Stimulated activated CD8-positive, alpha-beta memory T cell treated with anti-CD3 and anti-CD28 coated beads, Interleukin-15, amount 100 ng/mL, for 48 hours (primary cell): Measurements from ENCODE around the gene GRIK4.

Source experiments
- DNase-seq, 2 donors: peaks; one replicate each; pipeline ENCODE4 v3.0.0-alpha.2; 2020; ENCODE audit warnings: low read depth in 2 of 2

GRIK4 gene

DNA sequence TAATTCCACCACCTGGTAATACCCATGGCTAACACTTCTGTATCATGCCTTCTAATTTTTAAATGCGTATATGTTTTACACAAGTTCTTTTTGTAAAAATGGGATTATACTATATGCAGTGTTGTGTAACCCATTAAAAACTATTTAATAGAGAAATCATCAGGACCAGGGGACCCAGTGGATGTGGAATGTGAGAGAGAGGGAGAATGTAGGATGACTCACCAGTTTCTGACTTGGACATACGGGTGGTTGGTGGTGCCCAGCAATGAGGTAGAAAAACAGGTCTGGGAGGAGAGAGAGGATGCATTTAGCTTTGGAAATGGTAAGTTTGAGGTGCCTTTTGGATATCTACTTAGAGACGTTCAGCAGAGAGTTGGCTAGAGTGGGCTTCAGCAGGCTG is 400.4 kb downstream of the GRIK4 start:
- no peak for DNase-seq

DNA sequence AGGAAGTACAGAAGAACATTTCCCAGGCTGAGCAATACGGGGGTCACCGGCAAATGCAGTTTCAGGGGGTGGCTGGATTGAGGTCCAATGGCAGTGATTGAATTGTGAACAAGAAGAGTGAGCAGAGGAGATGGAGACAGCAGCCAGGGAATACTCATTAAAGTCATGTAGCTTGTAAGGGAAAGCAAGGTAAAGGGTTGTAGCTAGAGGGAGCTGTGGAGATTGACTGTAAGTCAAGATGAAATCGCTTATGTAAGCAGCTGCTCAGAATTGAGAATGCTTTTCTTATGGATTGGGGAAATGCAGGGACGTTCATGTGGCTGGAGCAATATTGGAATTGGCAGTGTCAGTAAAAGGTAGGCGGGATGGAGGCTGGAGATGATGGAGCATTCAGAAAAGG is 401.0 kb downstream of the GRIK4 start:
- no peak for DNase-seq

GRCh38 chr11:120912915-120913314 is 401.4 kb downstream of the GRIK4 start:
- no peak for DNase-seq

DNA sequence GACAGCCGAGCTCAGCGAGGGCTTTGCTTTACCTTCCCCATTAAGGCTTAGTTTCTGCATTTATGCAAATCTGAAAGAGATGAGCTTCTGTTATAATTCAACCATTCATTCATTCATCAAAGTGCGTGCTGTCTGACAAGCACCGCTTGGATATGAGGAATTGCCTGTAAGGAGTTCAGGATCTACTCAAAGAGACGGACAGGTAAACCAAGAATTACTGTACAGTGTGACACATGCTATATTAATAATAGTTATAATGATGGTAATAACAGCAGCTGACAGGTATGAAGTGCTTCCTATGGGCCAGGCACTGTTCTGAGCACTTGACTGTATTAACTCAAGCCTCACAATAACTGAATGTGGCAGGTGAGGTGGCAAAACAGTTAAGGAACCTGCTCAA is 402.5 kb downstream of the GRIK4 start:
- DNase-seq = no peak

GRCh38 chr11:120914601-120915000 is 403.1 kb downstream of the GRIK4 start:
- DNase-seq = no peak

- DNase-seq = no peak
Observed at GRCh38 chr11:120917559-120918239, 406.2 kb downstream of the GRIK4 start.

- DNase-seq = no peak
Observed at GRCh38 chr11:120918257-120918656, 406.7 kb downstream of the GRIK4 start.

DNA sequence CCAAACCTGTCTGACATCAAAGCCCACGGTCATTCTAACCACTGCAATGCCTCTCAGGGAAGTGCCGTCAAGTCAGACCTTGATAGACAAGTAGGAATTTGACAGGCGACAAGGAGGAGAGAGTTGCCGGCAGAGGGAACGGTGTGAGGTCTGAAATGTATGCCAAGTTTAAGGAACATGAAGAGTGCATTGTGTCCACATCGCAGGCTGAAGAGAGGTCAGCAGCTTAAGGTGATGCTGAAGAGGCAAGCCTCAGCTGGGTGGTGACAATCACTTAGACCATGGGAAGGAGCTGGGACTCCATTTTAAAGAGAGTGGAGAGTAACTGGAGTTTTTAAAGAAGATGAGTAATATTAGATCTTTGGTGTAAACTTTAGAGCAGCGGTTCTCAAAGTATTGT is 407.5 kb downstream of the GRIK4 start:
- DNase-seq = no peak

DNA sequence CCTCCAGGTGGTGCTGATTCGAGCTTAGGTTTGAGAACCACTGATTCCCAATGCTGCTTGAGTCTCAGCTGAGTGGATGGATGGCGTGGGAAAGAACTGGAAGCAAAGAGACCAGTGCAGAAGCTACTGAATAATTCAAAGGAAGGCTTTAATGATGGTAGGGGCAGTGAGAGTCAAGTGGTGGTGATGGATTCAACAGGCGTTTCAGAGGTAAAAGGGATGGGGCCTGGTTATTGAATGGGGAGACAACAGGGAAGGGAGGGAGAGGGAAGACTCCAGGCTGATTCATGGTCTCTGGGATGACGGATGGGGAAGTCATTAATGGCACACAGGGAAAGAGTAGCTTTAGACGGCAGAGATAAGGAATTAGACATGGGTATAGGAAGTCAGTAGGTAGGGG is 408.0 kb downstream of the GRIK4 start:
- no peak for DNase-seq

DNA sequence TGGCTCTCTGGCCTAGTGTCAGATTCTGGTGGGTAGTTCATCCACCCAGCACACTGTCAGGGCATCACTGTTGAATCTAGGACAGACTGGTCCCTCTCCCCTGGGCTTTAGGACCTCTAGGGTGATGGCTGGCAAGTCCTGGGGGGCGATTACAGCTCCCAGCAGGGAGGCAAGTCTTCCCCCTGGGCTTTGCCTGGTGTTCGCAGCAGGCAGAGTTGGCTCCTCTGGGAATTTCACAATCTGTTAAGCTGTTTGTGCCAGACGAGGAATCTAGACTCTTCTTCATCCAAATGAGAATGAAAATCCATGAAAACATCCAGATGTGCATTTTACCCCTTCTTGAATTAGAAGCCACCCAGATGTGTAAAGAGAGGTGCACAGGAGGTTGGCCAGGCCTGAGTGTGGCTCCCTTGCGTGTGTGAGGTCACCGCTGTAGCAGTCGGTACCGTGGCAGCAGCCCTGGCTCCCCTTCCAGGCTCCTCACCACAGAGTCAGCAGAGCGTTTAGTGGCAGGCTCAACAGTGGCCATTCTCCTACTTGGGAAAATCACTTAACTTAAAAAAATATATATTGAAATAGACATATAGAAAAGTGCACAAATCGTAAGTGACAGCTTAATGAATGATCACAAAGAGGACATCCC is 412.4 kb downstream of the GRIK4 start:
- DNase-seq = no peak

- no peak for DNase-seq
Observed at GRCh38 chr11:120925944-120926343, 414.4 kb downstream of the GRIK4 start.

- DNase-seq = no peak
Observed at GRCh38 chr11:120928627-120929026, 417.1 kb downstream of the GRIK4 start.

DNA sequence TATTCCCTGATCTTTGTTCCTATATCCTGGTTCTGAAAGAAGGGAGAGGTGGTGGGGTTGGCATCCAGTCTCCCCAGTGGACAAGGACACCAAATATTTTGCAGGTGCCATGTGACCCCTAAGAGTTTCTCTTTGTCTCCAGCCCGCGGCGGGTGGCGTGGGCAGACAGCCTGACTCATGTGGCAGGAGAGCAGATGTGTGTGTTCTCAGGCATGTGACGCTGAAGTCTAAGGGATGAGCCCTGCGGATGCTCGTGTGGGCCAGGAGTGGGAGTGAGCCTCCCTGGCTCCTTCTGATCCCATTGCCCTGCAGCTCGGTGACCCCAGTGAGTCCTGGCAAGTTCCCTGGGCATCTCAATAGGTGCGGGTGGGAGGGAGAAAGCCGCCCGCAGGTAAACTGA is 417.5 kb downstream of the GRIK4 start:
- no peak for DNase-seq

GRCh38 chr11:120929664-120930154 is 418.2 kb downstream of the GRIK4 start:
- peak; percentile 15 to 23 for DNase-seq

GRCh38 chr11:120931057-120931779 is 419.7 kb downstream of the GRIK4 start:
- DNase-seq = no peak

DNA sequence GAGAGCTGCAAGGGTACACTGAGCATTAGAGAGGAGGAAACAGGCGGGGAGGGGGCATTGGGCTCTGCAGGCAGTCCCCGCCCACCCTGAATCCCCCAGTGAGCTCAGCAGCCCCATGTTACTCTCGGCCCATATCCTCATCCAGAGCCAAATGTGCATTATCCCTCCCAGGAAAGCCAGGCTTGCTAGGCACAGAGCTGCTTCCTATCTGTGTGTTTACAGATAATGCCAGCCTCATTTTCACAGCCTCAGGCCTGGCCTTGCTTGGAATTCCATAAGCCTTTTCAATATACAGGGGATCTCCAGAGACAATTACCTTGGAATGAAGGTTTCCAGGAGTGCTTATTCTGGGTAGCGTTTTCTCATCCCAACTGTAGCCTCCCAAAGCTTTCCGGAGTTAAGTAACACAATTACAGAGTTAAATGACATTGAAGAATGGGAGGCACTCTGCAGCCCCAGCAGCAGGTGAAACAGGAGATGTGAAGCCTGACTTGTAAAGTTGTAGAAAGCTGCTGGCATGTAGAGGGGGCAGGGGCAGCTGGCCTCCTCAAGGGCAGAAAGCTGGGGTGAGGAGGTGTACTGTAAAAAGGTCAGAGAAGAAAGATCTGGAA is 420.9 kb downstream of the GRIK4 start:
- no peak for DNase-seq

GRCh38 chr11:120936356-120936755 is 424.8 kb downstream of the GRIK4 start:
- DNase-seq = no peak

DNA sequence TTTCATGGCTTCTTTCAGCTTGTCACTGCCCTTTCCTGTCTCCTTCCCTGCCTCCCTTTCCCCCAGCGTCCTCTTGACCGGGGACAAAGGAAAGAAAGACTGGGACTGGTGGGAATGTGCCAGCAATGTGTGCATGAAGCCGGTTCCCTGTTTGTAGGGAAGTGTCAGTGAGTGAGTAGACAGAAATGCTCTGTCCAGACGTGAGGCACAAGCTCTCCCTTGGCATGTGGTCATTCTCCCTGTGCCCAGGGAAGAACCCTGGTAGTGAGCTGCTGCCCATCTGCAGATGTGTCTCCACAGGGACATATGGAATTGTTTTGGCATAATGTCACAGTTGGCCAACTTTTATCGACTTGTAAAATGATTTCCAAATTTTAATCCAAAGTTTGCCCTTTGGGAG is 426.0 kb downstream of the GRIK4 start:
- no peak for DNase-seq

- no peak for DNase-seq
Observed at GRCh38 chr11:120938260-120938659, 426.7 kb downstream of the GRIK4 start.

DNA sequence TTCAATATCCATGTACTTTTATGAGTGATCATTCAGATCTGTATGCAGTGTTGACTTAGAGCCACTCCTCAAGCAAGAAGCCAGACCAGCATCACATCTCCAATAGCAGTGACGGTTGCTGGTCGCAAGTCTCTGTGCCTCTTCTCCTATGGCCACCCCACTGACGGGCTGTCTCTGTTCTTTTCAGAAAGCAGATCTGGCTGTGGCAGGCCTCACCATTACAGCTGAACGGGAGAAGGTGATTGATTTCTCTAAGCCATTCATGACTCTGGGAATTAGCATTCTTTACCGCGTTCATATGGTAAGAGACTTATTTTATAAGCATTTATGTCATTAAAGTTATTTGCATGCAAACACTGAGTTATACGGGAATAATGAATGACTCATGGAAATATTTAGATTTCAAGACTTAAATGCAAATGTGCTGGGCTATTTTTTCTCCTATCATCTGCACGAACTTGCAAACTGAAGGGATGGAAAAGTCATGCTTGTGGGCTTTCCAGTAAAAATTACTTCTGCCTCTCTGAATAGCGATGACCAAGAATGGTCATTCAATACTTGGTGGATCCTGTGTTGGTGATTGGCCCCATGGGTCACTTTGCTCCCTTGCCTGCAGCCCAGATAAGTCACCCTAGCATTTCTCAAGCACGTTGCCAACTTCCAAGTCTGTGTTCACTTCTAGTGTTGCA is 428.8 kb downstream of the GRIK4 start:
- no peak for DNase-seq

GRCh38 chr11:120941000-120941399 is 429.5 kb downstream of the GRIK4 start:
- DNase-seq = no peak

- DNase-seq = no peak
Observed at GRCh38 chr11:120942701-120943100, 431.2 kb downstream of the GRIK4 start.
